Keratinocyte (primary cell): ENCODE data around the gene OR8G5. TPM values are rescaled to one million over a fixed set of nuclear protein-coding genes. Genes with fewer than 3 reads are reported as not detected.

Experiments used
- DNase-seq: peaks from one replicate; pipeline ENCODE4 v3.0.0-alpha.2; 2011; ENCODE audit warnings: low read depth, missing footprints, low spot score
- FAIRE-seq: peaks from 2 replicates; lab custom pipeline; 2011; peaks lifted over from hg19 to GRCh38; lab: Jason Lieb, UNC
- H2AFZ ChIP-seq: 2 replicates; pipeline ENCODE4 v1.6.0; 2012; ENCODE audit warnings: low read length, control low read depth, inconsistent platforms; ENCODE audit not compliant: control insufficient read depth
- H3K27ac ChIP-seq: 2 replicates; pipeline ENCODE4 v1.5.1; 2011; ENCODE audit warnings: low read length; ENCODE audit not compliant: control insufficient read depth, insufficient read depth
- H3K27me3 ChIP-seq: 3 replicates; pipeline ENCODE4 v1.6.0; 2011; ENCODE audit warnings: low read length; ENCODE audit not compliant: control insufficient read depth, insufficient read depth; ENCODE audit errors: extremely low read depth
- H3K36me3 ChIP-seq, 2 experiments: 2 replicates in 1 of 2; 3 replicates in 1 of 2; pipeline ENCODE4 v1.5.1; 2011; ENCODE audit warnings: low read length in 2 of 2, mild to moderate bottlenecking in 1 of 2; ENCODE audit not compliant: control insufficient read depth in 2 of 2, insufficient read depth in 2 of 2; ENCODE audit errors: extremely low read depth in 1 of 2
- H3K4me1 ChIP-seq: 3 replicates; pipeline ENCODE4 v1.5.1; 2011; ENCODE audit warnings: low read length; ENCODE audit not compliant: control insufficient read depth, insufficient read depth; ENCODE audit errors: extremely low read depth
- H3K4me2 ChIP-seq: 3 replicates; pipeline ENCODE4 v1.6.0; 2011; ENCODE audit warnings: low read depth, low read length; ENCODE audit not compliant: control insufficient read depth, insufficient read depth; ENCODE audit errors: extremely low read depth
- H3K4me3 ChIP-seq, 3 experiments: fragments of 200-600 bp in 1 of 3; sonication (generic) in 1 of 3; 2 replicates in 2 of 3; 3 replicates in 1 of 3; pipeline ENCODE4 v1.5.1; 2011 to 2016; ENCODE audit warnings: low read length in 3 of 3, mild to moderate bottlenecking in 3 of 3, control low read depth in 2 of 3, inconsistent platforms in 1 of 3, low read depth in 1 of 3, mixed read lengths in 1 of 3, mixed run types in 1 of 3, moderate library complexity in 1 of 3; ENCODE audit not compliant: control insufficient read depth in 2 of 3, insufficient read depth in 2 of 3; ENCODE audit errors: extremely low read depth in 1 of 3
- H3K79me2 ChIP-seq: 2 replicates; pipeline ENCODE4 v1.6.0; 2012; ENCODE audit warnings: low read length; ENCODE audit not compliant: control insufficient read depth, insufficient read depth
- H3K9ac ChIP-seq: 3 replicates; pipeline ENCODE4 v1.6.0; 2011; ENCODE audit warnings: low read length; ENCODE audit not compliant: control insufficient read depth, insufficient read depth; ENCODE audit errors: extremely low read depth
- H3K9me1 ChIP-seq: 3 replicates; pipeline ENCODE4 v1.6.0; 2011; ENCODE audit warnings: low read length; ENCODE audit not compliant: control insufficient read depth, insufficient read depth; ENCODE audit errors: extremely low read depth
- H3K9me3 ChIP-seq: 2 replicates; pipeline ENCODE4 v1.5.1; 2012; ENCODE audit warnings: low read depth, low read length; ENCODE audit not compliant: control insufficient read depth
- H4K20me1 ChIP-seq: 3 replicates; pipeline ENCODE4 v1.6.0; 2011; ENCODE audit warnings: low read length; ENCODE audit not compliant: control insufficient read depth, insufficient read depth; ENCODE audit errors: extremely low read depth
- CTCF ChIP-seq, 3 experiments: IDR thresholded peaks in 1 of 3; conservative IDR thresholded peaks in 1 of 3; optimal IDR thresholded peaks in 1 of 3; 2 replicates in 2 of 3; 3 replicates in 1 of 3; pipeline versions ENCODE3 to v1.5.1; 2011; ENCODE audit warnings: low read length in 3 of 3, mild to moderate bottlenecking in 3 of 3, moderate library complexity in 2 of 3, control low read depth in 1 of 3, inconsistent platforms in 1 of 3; ENCODE audit not compliant: insufficient read depth in 2 of 3; ENCODE audit errors: extremely low read depth in 1 of 3
- EZH2 ChIP-seq: IDR thresholded peaks from one replicate; pipeline ENCODE4 v1.6.1; 2012; ENCODE audit warnings: inconsistent platforms, mild to moderate bottlenecking, low read length, moderate library complexity
- dilution Hi-C: fragments of 300-500 bp; cut with MboI; formaldehyde crosslinking; loops from one replicate; pipeline ENCODE4 v1.7.0; 2020; ENCODE audit warnings: low sequenced_read_pairs; ENCODE audit not compliant: extremely low pct_ligation_motif_present
- polyA plus RNA-seq, 5 experiments: library from polyadenylated mRNA; depleted of rRNA in 3 of 5; stranded (reverse) in 3 of 5; stranded (forward) in 1 of 5; unstranded in 1 of 5; fragments of >200 nt; gene quantifications; 1 replicate in 1 of 5; 2 replicates in 3 of 5; 3 replicates in 1 of 5; pipeline versions ENCODE4 v1.2.1 to v1.2.3, GENCODE V29; 2011 to 2012; ENCODE audit warnings: missing spikeins in 2 of 5, low read depth in 1 of 5, low replicate concordance in 1 of 5

The OR8G5 gene
- polyA plus RNA-seq, 1 donor (not counting 4 experiments of a cell fraction or from before 2014, with no cell fraction given): not detected

GRCh38 chr11:124277207-124277606 lies 21.0 kb downstream of the OR8G5 start:
- no peak for DNase-seq

GRCh38 chr11:124277804-124278203 lies 21.6 kb downstream of the OR8G5 start:
- TF ChIP-seq CTCF (optimal IDR thresholded peaks at IDR 0.05 in 1 of 3, IDR thresholded peaks at IDR 0.05 in 1 of 3, conservative IDR thresholded peaks at IDR 0.05 in 1 of 3; ENCODE audit: extremely low read depth in 1 of 3, insufficient read depth in 2 of 3, low read length in 3 of 3): peak in 2 of 3 experiments; percentile 35 to 40
- no peak for TF ChIP-seq EZH2
- FAIRE-seq: no peak

More at GRCh38 chr11:124277207-124277606, 21.0 kb downstream of the OR8G5 start:
- H3K9me3 ChIP-seq: no peaks in the 10 kb centered on the region
- no peaks in the 10 kb centered on the region for H3K79me2 ChIP-seq
- TF ChIP-seq EZH2 (no peak), CTCF (optimal IDR thresholded peaks at IDR 0.05 in 1 of 3, IDR thresholded peaks at IDR 0.05 in 1 of 3, conservative IDR thresholded peaks at IDR 0.05 in 1 of 3; ENCODE audit: extremely low read depth in 1 of 3, insufficient read depth in 2 of 3, low read length in 3 of 3) (no peak)
- no peaks in the 10 kb centered on the region for H3K9me1 ChIP-seq
- H3K27ac ChIP-seq: no peak overlapping the region
- no peaks in the 10 kb centered on the region for H3K27me3 ChIP-seq
- H3K4me1 ChIP-seq: no peaks in the 10 kb centered on the region
- H3K36me3 ChIP-seq: no peaks in the 10 kb centered on the region
- no peak overlapping the region for H3K4me3 ChIP-seq
- H3K4me2 ChIP-seq: no peak overlapping the region
- FAIRE-seq: no peak
- H2AFZ ChIP-seq: no peak overlapping the region
- dilution Hi-C loops: no loop called here
- no peak overlapping the region for H3K9ac ChIP-seq
- H4K20me1 ChIP-seq: no peaks in the 10 kb centered on the region

More at GRCh38 chr11:124277804-124278203, 21.6 kb downstream of the OR8G5 start:
- Histone ChIP-seq H3K27me3 (no peaks in the 10 kb centered on the region), H3K4me3 (no peak overlapping the region), H3K79me2 (no peaks in the 10 kb centered on the region), H2AFZ (no peak overlapping the region), H3K9ac (no peak overlapping the region), H3K4me2 (no peak overlapping the region), H3K4me1 (no peaks in the 10 kb centered on the region), H3K9me1 (no peaks in the 10 kb centered on the region), H4K20me1 (no peaks in the 10 kb centered on the region), H3K36me3 (no peaks in the 10 kb centered on the region), H3K9me3 (no peaks in the 10 kb centered on the region), H3K27ac (no peak overlapping the region)
- DNase-seq: no peak
- dilution Hi-C loops: no loop called here
